Fibroblast of upper back skin (primary cell): ENCODE results near the gene GRIP2.

Experiments
- DNase-seq: peaks from one replicate; pipeline ENCODE4 v3.0.0-alpha.2; 2013

Gene GRIP2

DNA sequence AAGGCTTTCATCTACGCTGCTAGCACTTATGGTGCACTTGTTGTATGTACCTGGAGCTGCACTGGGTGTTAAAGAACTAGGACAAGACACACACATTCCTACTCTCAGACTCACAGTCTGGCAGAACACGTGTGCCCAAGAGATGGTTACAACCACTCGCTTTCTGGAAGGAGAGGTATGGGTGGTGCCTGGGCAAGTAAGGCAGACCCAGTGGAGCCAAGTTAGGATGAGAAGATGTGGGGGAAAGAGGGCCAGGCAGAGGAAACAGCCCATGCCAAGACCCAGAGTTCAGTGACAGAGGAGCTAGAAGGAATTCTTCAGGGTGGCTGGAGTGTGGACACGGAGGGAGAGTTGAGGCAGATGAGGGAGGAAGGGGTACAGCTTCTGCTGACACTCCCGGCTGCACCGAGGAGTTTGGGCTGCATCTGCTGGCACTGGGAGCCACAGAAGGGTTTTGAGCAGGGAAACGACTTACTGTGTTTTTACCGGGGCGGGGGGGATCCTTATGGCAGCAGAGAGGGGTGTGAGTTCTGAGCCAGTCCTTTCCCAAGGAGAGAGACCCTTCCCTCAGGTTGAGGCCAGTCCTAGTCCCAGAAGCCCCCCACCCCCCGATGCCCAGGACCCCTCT lies 59.0 kb downstream of the GRIP2 start:
- no peak for DNase-seq

- peak; percentile 51 for DNase-seq
Measured at GRCh38 chr3:14480207-14481017, 59.7 kb downstream of the GRIP2 start.

- DNase-seq: no peak
Measured at GRCh38 chr3:14479591-14479990, 60.6 kb downstream of the GRIP2 start.

- no peak for DNase-seq
Measured at GRCh38 chr3:14478956-14479550, 61.1 kb downstream of the GRIP2 start.

GRCh38 chr3:14477311-14477935 lies 62.7 kb downstream of the GRIP2 start:
- DNase-seq: no peak

GRCh38 chr3:14476583-14477265 lies 63.4 kb downstream of the GRIP2 start:
- DNase-seq: no peak

- no peak for DNase-seq
Measured at GRCh38 chr3:14475621-14476020, 64.5 kb downstream of the GRIP2 start.

- no peak for DNase-seq
Measured at GRCh38 chr3:14474363-14475081, 65.6 kb downstream of the GRIP2 start.

- DNase-seq: no peak
Measured at GRCh38 chr3:14473411-14473891, 66.7 kb downstream of the GRIP2 start.

GRCh38 chr3:14472471-14473351 lies 67.4 kb downstream of the GRIP2 start:
- peak; percentile 92 for DNase-seq

- no peak for DNase-seq
Measured at GRCh38 chr3:14471690-14472089, 68.5 kb downstream of the GRIP2 start.

DNA sequence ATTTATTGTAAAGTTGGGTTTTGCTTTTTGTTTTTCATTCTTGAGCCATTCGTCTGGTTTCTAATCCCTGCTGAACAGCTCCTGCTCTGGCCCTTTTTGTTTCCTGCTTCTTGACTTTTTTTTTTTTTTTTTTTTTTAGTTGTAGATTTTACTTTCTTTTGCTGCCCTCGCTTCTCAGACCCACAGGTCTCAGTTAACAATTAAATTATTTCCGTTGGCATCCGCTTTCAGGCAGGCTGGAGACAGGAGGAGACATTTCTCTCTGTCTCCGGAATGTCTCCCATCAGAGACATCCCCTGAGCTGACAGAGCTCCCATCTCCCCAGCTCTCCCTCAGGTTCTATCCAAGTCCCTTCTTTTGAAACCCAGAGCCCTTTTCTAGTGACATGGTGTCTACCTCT lies 69.1 kb downstream of the GRIP2 start:
- DNase-seq: no peak

- no peak for DNase-seq
Measured at GRCh38 chr3:14470461-14470860, 69.7 kb downstream of the GRIP2 start.

DNA sequence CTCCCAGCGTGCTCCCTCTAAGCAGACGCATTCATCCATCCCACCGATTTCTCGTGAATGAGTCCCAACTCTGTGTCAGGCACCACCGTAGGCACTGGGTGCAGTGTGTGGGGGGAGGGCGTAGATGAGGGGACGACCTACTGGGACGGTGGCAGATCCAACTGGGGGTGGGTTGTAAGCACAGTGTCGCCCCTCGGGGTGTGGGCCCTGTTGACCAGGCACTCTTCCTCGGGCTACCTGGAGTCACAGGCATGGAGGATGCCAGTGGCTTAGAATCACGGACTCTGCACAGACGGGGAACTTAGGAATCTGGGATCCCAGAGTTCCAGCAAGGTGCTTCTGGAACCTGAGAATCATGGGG lies 71.5 kb downstream of the GRIP2 start:
- DNase-seq: no peak

DNA sequence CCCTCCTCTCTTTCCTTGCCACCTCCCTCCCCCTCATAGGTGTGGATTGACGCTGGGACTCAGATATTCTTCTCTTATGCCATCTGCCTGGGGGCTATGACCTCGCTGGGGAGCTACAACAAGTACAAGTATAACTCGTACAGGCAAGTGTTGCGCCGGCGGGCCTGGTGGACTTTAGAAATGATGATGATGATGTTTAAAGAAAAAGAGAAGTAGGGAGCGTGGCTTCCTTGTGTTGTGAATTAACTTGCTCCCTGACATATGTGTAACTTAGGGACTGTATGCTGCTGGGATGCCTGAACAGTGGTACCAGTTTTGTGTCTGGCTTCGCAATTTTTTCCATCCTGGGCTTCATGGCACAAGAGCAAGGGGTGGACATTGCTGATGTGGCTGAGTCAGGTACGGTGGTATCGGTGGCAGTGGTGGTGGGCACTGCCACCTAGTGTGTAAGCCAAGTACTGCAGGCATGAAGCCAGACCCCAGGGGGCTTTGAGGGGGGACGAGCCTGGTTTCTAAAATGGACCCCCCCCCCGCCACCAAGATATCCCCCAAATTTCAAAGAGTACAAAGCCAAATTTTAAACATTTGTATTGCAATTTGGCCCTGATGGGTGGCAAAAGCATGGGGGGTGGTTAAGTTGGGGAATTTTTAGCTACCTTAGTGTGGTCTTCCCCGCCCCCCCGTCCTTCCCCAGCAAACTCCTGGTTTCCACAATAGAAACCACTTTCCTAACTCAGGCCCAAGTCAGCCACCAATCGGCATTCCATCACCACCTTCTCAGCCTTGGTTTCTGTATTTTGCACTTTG lies 72.1 kb downstream of the GRIP2 start:
- peak; percentile 37 for DNase-seq

GRCh38 chr3:14466179-14466903 lies 73.8 kb downstream of the GRIP2 start:
- no peak for DNase-seq

DNA sequence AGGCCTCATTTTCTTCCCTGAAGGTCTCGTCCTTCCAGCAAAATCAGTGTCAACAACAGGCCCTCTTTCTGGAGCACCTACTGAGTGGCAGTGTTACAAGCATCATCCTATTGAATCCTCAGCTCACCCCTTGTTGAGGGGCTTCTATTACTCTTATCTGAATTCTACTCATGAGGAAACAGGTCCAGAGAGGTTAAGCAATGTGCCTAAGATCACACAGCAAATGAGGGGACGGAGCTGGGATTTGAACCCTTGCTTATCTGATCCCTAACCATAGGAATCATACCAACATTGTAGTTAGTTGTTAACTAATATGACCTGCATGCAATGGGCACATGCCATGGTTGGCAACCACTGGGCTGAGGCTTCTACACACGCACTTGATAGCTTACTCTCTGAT lies 74.7 kb downstream of the GRIP2 start:
- DNase-seq: no peak

DNA sequence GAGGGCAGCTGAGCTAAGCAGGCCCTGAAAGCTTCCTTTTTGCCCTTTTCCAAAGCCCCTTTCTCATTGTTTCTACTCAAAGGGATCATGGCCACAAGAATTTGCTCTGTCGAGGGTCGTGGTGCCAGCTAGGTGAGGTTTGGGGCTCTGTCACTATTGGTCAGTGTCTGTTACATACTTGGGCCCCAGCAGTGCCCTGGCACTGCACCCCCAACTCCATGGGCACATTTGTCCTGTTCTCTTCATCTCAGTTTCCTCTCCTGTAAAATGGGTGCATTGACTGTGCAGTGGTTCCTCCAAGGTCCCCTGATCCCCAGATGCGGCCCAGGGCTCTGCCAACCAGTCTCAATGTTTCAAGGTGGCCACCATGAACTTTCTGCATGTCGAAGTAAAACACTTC lies 75.6 kb downstream of the GRIP2 start:
- DNase-seq: no peak

DNA sequence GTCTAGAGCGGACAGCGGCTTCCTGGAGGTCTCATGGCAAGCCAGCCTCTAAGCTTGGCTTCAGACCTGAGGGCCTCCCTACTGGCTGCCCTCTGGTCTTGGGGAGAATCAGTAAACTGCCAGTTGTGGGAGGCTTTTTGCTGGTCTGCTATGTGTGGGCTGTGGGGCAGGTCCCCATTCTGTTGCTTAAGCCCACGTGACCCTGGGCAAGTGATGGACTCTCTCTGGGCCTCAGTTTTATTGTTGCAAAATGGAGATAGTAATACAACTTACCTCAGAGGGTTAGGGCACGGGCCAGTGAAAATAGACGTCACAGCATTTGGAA lies 76.0 kb downstream of the GRIP2 start:
- no peak for DNase-seq
